Loucy (cell line): ENCODE measurements around the gene TNS3.

Experiments
- EZH2phosphoT487 ChIP-seq: fragments of 200-600 bp; IDR thresholded peaks from 2 replicates; pipeline ENCODE4 v1.6.1; 2018; ENCODE audit warnings: antibody characterized with exemption, mild to moderate bottlenecking, moderate library complexity, borderline replicate concordance
- TF ChIP-seq, protein P1 (sequence below): fragments of 200-600 bp; sonication (generic); conservative IDR thresholded peaks from 2 replicates; pipeline ENCODE4 v1.5.1; 2014; ENCODE audit warnings: mild to moderate bottlenecking, antibody characterized with exemption, low read length

DNA sequence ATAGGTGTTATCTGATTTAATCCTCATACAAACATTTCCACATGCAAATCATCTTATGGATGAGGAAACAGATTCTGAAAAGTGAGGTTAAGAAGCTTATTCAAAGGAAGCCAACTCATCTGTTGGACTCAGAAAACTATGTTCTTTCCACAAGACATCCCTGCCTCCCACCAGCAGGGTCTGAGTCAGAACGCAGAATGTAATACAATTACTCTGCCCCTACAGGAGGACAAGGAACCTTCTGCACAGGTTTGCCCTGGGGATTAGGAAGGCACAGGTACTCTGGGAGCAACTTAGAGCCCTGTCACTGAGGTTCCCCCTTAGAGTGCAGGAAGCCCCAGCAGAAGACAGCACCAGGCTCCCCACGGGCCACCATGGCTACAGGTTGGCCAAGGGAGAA, 255.7 kb downstream of the TNS3 start:
- no peak for TF ChIP-seq EZH2phosphoT487
- TF ChIP-seq, protein P1, sequence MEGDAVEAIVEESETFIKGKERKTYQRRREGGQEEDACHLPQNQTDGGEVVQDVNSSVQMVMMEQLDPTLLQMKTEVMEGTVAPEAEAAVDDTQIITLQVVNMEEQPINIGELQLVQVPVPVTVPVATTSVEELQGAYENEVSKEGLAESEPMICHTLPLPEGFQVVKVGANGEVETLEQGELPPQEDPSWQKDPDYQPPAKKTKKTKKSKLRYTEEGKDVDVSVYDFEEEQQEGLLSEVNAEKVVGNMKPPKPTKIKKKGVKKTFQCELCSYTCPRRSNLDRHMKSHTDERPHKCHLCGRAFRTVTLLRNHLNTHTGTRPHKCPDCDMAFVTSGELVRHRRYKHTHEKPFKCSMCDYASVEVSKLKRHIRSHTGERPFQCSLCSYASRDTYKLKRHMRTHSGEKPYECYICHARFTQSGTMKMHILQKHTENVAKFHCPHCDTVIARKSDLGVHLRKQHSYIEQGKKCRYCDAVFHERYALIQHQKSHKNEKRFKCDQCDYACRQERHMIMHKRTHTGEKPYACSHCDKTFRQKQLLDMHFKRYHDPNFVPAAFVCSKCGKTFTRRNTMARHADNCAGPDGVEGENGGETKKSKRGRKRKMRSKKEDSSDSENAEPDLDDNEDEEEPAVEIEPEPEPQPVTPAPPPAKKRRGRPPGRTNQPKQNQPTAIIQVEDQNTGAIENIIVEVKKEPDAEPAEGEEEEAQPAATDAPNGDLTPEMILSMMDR, result no peak
